A673 (cell line): Measurements from ENCODE around the gene MON2.

ENCODE experiments used
- EZH2 ChIP-seq: fragments of 200-600 bp; sonication (generic); IDR thresholded peaks from 2 replicates; pipeline ENCODE4 v1.6.1; 2017; ENCODE audit warnings: borderline replicate concordance, low read depth, mild to moderate bottlenecking, mixed read lengths, antibody characterized with exemption, low read length; ENCODE audit not compliant: poor library complexity, severe bottlenecking
- TF ChIP-seq, protein P1 (sequence below): fragments of 300-800, 200-600 bp; sonication (generic); conservative IDR thresholded peaks from 2 replicates; pipeline ENCODE4 v1.5.1; 2017; ENCODE audit warnings: low read depth, mild to moderate bottlenecking, antibody characterized with exemption, low read length, moderate library complexity, mixed read lengths

DNA sequence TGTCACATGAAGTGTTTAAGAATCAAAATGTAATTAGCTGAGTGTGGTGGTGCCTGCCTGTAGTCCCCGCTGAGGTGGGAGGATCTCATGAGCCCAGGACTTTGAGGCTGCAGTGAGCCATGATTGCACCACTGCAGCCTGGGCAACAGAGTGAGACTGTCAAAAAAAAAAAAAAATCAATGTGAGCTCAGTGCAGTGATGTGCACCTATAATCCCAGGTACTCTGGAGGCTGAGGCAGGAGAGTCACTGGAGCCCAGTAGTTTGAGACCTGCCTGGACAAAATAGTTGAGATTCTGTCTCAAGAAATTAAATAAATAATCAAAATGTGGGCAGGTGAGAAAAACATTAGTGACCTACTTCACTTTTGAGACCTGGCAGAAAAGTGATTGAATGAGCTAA, 140.0 kb downstream of the MON2 start:
- TF ChIP-seq, protein P1, sequence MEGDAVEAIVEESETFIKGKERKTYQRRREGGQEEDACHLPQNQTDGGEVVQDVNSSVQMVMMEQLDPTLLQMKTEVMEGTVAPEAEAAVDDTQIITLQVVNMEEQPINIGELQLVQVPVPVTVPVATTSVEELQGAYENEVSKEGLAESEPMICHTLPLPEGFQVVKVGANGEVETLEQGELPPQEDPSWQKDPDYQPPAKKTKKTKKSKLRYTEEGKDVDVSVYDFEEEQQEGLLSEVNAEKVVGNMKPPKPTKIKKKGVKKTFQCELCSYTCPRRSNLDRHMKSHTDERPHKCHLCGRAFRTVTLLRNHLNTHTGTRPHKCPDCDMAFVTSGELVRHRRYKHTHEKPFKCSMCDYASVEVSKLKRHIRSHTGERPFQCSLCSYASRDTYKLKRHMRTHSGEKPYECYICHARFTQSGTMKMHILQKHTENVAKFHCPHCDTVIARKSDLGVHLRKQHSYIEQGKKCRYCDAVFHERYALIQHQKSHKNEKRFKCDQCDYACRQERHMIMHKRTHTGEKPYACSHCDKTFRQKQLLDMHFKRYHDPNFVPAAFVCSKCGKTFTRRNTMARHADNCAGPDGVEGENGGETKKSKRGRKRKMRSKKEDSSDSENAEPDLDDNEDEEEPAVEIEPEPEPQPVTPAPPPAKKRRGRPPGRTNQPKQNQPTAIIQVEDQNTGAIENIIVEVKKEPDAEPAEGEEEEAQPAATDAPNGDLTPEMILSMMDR: no peak
- no peak for TF ChIP-seq EZH2
